Heart left ventricle (tissue), 13 donors: ENCODE measurements around the gene IFI27L2.

Source experiments
- POLR2A ChIP-seq, 2 donors: fragments of 450-650 bp; IDR thresholded peaks; one replicate each; pipeline ENCODE4 v1.6.1; 2017; ENCODE audit warnings: antibody characterized with exemption in 2 of 2, mild to moderate bottlenecking in 2 of 2, moderate library complexity in 2 of 2
- TF ChIP-seq, protein P1 (sequence below), 12 donors: fragments of 200-600 bp; sonication (generic) in 4 of 12; IDR thresholded peaks; one replicate each; pipeline versions ENCODE4 v1.5.0 to v1.8.0; 2018 to 2022; ENCODE audit warnings: antibody characterized with exemption in 12 of 12, mild to moderate bottlenecking in 5 of 12
- donor health status: ischemic (EF 13 %, LVEDD 7.1; RV severe dilation, severe dysfunction).
- donor health status: DM: no; HTN: yes; CAD: no.
- donor health status: DM: no; HTN: no; CAD: no.
- donor health status: ischemic (EF 25% LVEDD 6.9; RV normal size, moderate dysfunction).
- donor health status: ischemic (EF 25% LVEDD 5.7; RV mildly dilated, moderate dysfunction).
- donor health status: ischemic (EF 35%, LVEDD 5.7; RV mildly dilated, moderate dysfunction).
- donor health status: nonischemic (EF 11% LVEDD 7.7; RV severe dilation, severe dysfunction).
- donor health status: DM: yes; HTN: yes; CAD: no.
- donor health status: PGD.
- donor health status: ischemic (EF 29% LVEDD 5.4; RV normal size, mild dysfunction).
- donor health status: nonischemic (EF 23%, LVEDD 6.1; RV moderate dilation, normal function).

DNA sequence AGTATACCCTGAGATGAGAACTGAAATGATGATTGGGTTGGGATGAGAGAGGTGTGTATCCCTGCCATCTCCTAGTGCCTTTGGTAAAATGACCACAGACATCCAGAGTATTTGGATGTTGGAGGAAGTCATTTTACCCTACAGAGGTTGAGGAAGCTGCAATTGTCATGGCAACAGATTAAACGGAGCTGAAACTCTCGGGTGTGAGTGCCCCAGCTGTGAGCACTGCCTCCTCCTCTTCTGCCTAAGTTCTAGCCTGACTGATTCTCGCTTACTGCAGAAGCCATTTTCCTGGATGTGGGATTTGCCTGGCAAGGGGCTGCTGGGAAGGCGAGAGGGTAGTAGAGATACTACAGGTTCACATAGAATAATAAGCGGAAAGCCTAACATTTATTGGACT is 34.4 kb upstream of the IFI27L2 start:
- TF ChIP-seq, protein P1, sequence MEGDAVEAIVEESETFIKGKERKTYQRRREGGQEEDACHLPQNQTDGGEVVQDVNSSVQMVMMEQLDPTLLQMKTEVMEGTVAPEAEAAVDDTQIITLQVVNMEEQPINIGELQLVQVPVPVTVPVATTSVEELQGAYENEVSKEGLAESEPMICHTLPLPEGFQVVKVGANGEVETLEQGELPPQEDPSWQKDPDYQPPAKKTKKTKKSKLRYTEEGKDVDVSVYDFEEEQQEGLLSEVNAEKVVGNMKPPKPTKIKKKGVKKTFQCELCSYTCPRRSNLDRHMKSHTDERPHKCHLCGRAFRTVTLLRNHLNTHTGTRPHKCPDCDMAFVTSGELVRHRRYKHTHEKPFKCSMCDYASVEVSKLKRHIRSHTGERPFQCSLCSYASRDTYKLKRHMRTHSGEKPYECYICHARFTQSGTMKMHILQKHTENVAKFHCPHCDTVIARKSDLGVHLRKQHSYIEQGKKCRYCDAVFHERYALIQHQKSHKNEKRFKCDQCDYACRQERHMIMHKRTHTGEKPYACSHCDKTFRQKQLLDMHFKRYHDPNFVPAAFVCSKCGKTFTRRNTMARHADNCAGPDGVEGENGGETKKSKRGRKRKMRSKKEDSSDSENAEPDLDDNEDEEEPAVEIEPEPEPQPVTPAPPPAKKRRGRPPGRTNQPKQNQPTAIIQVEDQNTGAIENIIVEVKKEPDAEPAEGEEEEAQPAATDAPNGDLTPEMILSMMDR (IDR thresholded peaks at IDR 0.05), result no peak
- TF ChIP-seq POLR2A (IDR thresholded peaks at IDR 0.05), result no peak
